ENCODE data around the gene SUN3.

The SUN3 gene

DNA sequence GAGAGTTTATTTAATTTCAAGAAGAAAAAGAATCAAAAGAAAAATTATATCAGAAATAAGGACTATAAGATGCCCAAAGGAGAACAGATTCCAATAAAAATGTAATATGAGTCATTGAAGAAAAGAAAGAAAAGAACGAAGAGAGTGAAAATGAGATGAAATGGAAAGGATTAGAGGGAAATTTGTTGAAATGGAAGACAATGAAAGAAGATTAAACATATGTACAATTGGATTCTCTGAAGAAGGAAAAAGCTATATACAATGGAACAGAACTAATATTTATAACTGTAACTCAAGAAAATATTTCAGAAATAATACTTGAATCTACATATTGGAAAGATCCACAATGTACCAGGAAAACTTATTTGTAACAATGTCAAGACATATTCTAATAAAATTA lies 35.1 kb upstream of the SUN3 start:
- TF ChIP-seq POLR2A (IDR thresholded peaks at IDR 0.05; ENCODE audit: extremely low read depth, insufficient read length) (no peak), MYC (IDR thresholded peaks at IDR 0.05; ENCODE audit: low read depth, low read length) (no peak)
- TF ChIP-seq, protein P1, sequence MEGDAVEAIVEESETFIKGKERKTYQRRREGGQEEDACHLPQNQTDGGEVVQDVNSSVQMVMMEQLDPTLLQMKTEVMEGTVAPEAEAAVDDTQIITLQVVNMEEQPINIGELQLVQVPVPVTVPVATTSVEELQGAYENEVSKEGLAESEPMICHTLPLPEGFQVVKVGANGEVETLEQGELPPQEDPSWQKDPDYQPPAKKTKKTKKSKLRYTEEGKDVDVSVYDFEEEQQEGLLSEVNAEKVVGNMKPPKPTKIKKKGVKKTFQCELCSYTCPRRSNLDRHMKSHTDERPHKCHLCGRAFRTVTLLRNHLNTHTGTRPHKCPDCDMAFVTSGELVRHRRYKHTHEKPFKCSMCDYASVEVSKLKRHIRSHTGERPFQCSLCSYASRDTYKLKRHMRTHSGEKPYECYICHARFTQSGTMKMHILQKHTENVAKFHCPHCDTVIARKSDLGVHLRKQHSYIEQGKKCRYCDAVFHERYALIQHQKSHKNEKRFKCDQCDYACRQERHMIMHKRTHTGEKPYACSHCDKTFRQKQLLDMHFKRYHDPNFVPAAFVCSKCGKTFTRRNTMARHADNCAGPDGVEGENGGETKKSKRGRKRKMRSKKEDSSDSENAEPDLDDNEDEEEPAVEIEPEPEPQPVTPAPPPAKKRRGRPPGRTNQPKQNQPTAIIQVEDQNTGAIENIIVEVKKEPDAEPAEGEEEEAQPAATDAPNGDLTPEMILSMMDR (IDR thresholded peaks at IDR 0.05; ENCODE audit: low read depth, low read length), result no peak
- TF ChIP-seq, protein P2, sequence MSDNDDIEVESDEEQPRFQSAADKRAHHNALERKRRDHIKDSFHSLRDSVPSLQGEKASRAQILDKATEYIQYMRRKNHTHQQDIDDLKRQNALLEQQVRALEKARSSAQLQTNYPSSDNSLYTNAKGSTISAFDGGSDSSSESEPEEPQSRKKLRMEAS (IDR thresholded peaks at IDR 0.05; ENCODE audit: low read depth, low read length), result no peak
- H3K4me3 ChIP-seq (ENCODE audit: low read depth, low read length), result no peak overlapping the region
- no peak for DNase-seq (ENCODE audit: low read depth)

DNA sequence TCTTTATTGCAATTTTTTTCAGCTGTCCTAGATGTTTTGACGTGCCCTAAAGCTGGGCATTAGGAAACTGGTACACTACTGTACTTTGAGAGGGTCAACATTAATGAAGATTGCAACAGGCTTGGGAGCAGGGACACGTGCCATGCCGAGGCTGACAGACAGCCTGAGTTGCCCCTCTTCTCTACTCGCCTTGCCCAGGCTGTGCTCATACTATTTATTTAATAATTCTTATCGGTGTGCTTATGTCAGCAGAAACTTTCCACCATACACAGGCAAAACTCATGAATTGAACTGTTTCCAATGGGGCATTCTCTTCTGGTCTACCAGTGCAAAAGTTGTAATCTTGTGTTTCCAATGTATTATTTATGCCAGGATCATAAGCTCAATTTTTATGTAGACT lies 30.8 kb upstream of the SUN3 start:
- DNase-seq (ENCODE audit: low read depth), result no peak
- no peak overlapping the region for H3K4me3 ChIP-seq (ENCODE audit: low read depth, low read length)
- TF ChIP-seq, protein P1 (IDR thresholded peaks at IDR 0.05; ENCODE audit: low read depth, low read length), result no peak
- TF ChIP-seq POLR2A (IDR thresholded peaks at IDR 0.05; ENCODE audit: extremely low read depth, insufficient read length) (no peak), MYC (IDR thresholded peaks at IDR 0.05; ENCODE audit: low read depth, low read length) (no peak)
- TF ChIP-seq, protein P2 (IDR thresholded peaks at IDR 0.05; ENCODE audit: low read depth, low read length), result no peak

DNA sequence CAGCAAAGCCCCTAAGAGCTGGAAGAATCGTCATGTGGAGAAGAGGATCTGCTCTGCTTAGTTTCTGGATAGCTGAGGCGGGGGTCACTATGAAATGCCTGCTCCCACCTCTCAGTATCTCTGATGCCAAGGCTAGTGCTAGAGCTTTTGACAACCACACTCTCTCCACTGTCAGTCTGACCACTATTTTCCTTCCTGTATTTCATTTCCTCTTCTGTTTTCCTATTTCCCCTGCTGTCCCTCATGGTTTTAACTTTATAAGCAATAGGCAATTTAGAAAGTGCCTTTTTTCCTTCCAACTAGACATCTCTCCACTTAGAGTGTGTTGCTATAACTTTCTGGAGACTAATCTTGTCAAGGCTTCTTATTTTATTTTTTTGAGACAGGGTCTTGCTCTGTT lies 30.1 kb upstream of the SUN3 start:
- TF ChIP-seq POLR2A (IDR thresholded peaks at IDR 0.05; ENCODE audit: extremely low read depth, insufficient read length) (no peak), MYC (IDR thresholded peaks at IDR 0.05; ENCODE audit: low read depth, low read length) (no peak)
- TF ChIP-seq, protein P2 (IDR thresholded peaks at IDR 0.05; ENCODE audit: low read depth, low read length), result no peak
- TF ChIP-seq, protein P1 (IDR thresholded peaks at IDR 0.05; ENCODE audit: low read depth, low read length), result no peak

DNA sequence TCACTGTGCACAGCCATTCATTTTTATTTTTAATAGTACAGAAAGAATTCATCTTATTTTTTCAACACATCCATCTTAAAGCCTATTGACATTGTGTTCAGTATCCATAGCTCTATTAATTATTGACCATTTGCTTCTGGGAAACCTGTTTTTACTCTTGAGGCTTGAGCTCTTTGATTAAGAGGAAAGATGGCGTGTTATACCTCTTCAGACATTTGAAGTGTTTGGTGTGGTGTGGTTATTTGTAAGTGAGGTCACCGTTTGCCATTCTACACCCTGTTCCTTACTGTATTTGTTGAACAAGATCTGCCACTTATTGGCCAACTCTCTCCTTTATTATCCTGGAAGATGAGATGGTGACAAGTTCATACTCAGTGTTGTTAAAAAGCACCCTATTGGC lies 24.8 kb upstream of the SUN3 start:
- H3K4me3 ChIP-seq (ENCODE audit: low read depth, low read length), result no peak overlapping the region
- no peak for TF ChIP-seq POLR2A (IDR thresholded peaks at IDR 0.05; ENCODE audit: extremely low read depth, insufficient read length)
- TF ChIP-seq, protein P2 (IDR thresholded peaks at IDR 0.05; ENCODE audit: low read depth, low read length), result no peak
- TF ChIP-seq, protein P1 (IDR thresholded peaks at IDR 0.05; ENCODE audit: low read depth, low read length), result no peak
- no peak for DNase-seq (ENCODE audit: low read depth)

More for the DNA sequence above, 30.1 kb upstream of the SUN3 start:
- DNase-seq (ENCODE audit: low read depth), result no peak
- H3K4me3 ChIP-seq (ENCODE audit: low read depth, low read length), result no peak overlapping the region

DNA sequence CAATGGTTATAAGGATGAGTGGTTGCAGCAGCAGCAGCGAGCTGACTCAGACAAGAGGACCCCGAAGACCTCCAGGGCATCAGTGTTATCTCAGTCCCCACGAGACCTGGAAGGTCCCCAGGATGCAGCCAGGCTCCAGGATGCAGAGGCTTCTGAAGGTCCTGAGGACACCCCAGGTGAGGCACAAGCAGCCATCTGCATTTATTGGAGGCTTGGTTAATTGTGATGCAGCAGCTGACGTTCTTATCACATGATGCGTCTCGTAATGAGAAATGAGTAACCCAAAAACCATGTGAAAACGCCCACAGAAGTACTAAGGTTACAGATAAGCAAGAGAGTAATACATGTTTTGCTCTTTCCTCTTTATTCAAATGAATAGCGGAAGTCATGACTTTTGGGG lies 23.8 kb upstream of the SUN3 start:
- no peak overlapping the region for H3K4me3 ChIP-seq (ENCODE audit: low read depth, low read length)
- DNase-seq (ENCODE audit: low read depth), result no peak
- TF ChIP-seq, protein P2 (IDR thresholded peaks at IDR 0.05; ENCODE audit: low read depth, low read length), result no peak
- no peak for TF ChIP-seq POLR2A (IDR thresholded peaks at IDR 0.05; ENCODE audit: extremely low read depth, insufficient read length)
- TF ChIP-seq MYC (IDR thresholded peaks at IDR 0.05; ENCODE audit: low read depth, low read length), result no peak

DNA sequence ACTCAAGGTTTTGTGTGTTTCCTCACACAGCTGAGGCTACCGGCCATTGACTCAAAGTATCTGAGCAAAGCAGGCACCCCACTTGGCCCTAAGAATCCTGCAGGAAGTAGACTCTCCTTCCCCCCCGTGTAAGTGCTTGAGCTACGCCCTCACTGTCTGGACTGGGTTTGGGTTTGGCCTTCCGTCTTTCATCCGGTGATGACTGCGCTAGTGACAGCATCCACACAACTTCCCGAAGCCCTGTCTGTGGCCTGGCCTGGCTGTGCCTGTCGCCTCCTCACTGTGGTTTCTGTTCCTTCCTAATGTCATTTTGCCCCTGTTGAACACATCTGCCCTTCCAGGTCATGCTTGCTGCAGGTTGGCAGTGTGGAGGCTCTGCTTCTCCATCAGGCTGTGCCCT lies 20.9 kb upstream of the SUN3 start:
- no peak overlapping the region for H3K4me3 ChIP-seq (ENCODE audit: low read depth, low read length)
- TF ChIP-seq, protein P1 (IDR thresholded peaks at IDR 0.05; ENCODE audit: low read depth, low read length), result no peak
- no peak for TF ChIP-seq POLR2A (IDR thresholded peaks at IDR 0.05; ENCODE audit: extremely low read depth, insufficient read length)
- TF ChIP-seq, protein P2 (IDR thresholded peaks at IDR 0.05; ENCODE audit: low read depth, low read length), result no peak
- no peak for TF ChIP-seq MYC (IDR thresholded peaks at IDR 0.05; ENCODE audit: low read depth, low read length)
- no peak for DNase-seq (ENCODE audit: low read depth)

Measured in NB4 (cell line).